ENCODE results near the gene MMP24.
"Not testable (repeated sequence)": the region's sequence is repeated elsewhere in the genome, so short reads cannot be mapped to it uniquely, and the experiment has no call there.

MMP24 gene

GRCh38 chr20:35200267-35200666, 26.2 kb upstream of the MMP24 start:
- TF ChIP-seq CTCF (IDR thresholded peaks at IDR 0.05; ENCODE audit: borderline replicate concordance, control extremely low read depth, extremely low read depth, insufficient read depth, missing control alignments): no peak
- in situ Hi-C loops (cut with MboI; ENCODE audit: low sequenced_read_pairs, unreplicated experiment): loop anchor here (25.0 kb wide), 1 partner anchor 363 kb away; the partner anchor contains the start of gene NCOA6
- no peak for DNase-seq (ENCODE audit: low spot score)

- in situ Hi-C loops (cut with MboI; ENCODE audit: low sequenced_read_pairs, unreplicated experiment): loop anchor here (25.0 kb wide), 1 partner anchor 364 kb away; the partner anchor contains the start of gene NCOA6
- DNase-seq (ENCODE audit: low spot score): not testable (repeated sequence)
These were observed 25.0 kb upstream of the MMP24 start for GRCh38 chr20:35201467-35201866.

- no peak for TF ChIP-seq CTCF (IDR thresholded peaks at IDR 0.05; ENCODE audit: borderline replicate concordance, control extremely low read depth, extremely low read depth, insufficient read depth, missing control alignments)
- no peak for DNase-seq (ENCODE audit: low spot score)
- in situ Hi-C loops (cut with MboI; ENCODE audit: low sequenced_read_pairs, unreplicated experiment): loop anchor here (25.0 kb wide), 1 partner anchor 370 kb away; the partner anchor contains the start of gene NCOA6
These were observed 19.7 kb upstream of the MMP24 start for GRCh38 chr20:35206802-35207201.

GRCh38 chr20:35207950-35208611, 18.4 kb upstream of the MMP24 start:
- peak; percentile 65 for TF ChIP-seq CTCF (IDR thresholded peaks at IDR 0.05; ENCODE audit: borderline replicate concordance, control extremely low read depth, extremely low read depth, insufficient read depth, missing control alignments)
- in situ Hi-C loops (cut with MboI; ENCODE audit: low sequenced_read_pairs, unreplicated experiment): loop anchor here (25.0 kb wide), 1 partner anchor 371 kb away; the partner anchor contains the start of gene NCOA6
- DNase-seq (ENCODE audit: low spot score): peak; percentile 69

- TF ChIP-seq CTCF (IDR thresholded peaks at IDR 0.05; ENCODE audit: borderline replicate concordance, control extremely low read depth, extremely low read depth, insufficient read depth, missing control alignments): no peak
- in situ Hi-C loops (cut with MboI; ENCODE audit: low sequenced_read_pairs, unreplicated experiment): loop anchor here (25.0 kb wide), 1 partner anchor 378 kb away; the partner anchor contains the start of gene NCOA6
- DNase-seq (ENCODE audit: low spot score): no peak
These were observed 11.2 kb upstream of the MMP24 start for GRCh38 chr20:35215066-35215956.

GRCh38 chr20:35216541-35216940, 9.9 kb upstream of the MMP24 start:
- no peak for TF ChIP-seq CTCF (IDR thresholded peaks at IDR 0.05; ENCODE audit: borderline replicate concordance, control extremely low read depth, extremely low read depth, insufficient read depth, missing control alignments)
- no peak for DNase-seq (ENCODE audit: low spot score)
- in situ Hi-C loops (cut with MboI; ENCODE audit: low sequenced_read_pairs, unreplicated experiment): loop anchor here (25.0 kb wide), 1 partner anchor 379 kb away; the partner anchor contains the start of gene NCOA6
